HG03469 (cell line): ENCODE measurements around the gene IQSEC2.

Source experiments
- ATAC-seq: cut with Tn5 transposase; IDR thresholded peaks from one replicate; pipeline ENCODE4 v1.9.1; 2021; ENCODE audit warnings: mild to moderate bottlenecking, moderate library complexity, moderate number of reproducible peaks; ENCODE audit not compliant: unreplicated experiment

IQSEC2 gene

GRCh38 chrX:53249408-53250042 is 31.9 kb downstream of the IQSEC2 start:
- no peak for ATAC-seq

- no peak for ATAC-seq
These were observed 33.5 kb downstream of the IQSEC2 start for GRCh38 chrX:53247928-53248327.

GRCh38 chrX:53246231-53246630 is 35.2 kb downstream of the IQSEC2 start:
- no peak for ATAC-seq

- no peak for ATAC-seq
These were observed 36.8 kb downstream of the IQSEC2 start for GRCh38 chrX:53244610-53245009.

- ATAC-seq: no peak
These were observed 39.1 kb downstream of the IQSEC2 start for GRCh38 chrX:53242310-53242709.

GRCh38 chrX:53241558-53241957 is 39.8 kb downstream of the IQSEC2 start:
- no peak for ATAC-seq

GRCh38 chrX:53239474-53239873 is 41.9 kb downstream of the IQSEC2 start:
- ATAC-seq: no peak

- ATAC-seq: no peak
These were observed 44.3 kb downstream of the IQSEC2 start for GRCh38 chrX:53237056-53237455.

GRCh38 chrX:53236025-53236679 is 45.2 kb downstream of the IQSEC2 start:
- no peak for ATAC-seq

GRCh38 chrX:53235566-53235965 is 45.8 kb downstream of the IQSEC2 start:
- no peak for ATAC-seq

GRCh38 chrX:53234484-53234883 is 46.9 kb downstream of the IQSEC2 start:
- no peak for ATAC-seq

- no peak for ATAC-seq
These were observed 47.8 kb downstream of the IQSEC2 start for GRCh38 chrX:53233536-53233935.

GRCh38 chrX:53230116-53230515 is 51.3 kb downstream of the IQSEC2 start:
- ATAC-seq: no peak

GRCh38 chrX:53227224-53227765 is 54.1 kb downstream of the IQSEC2 start:
- no peak for ATAC-seq

GRCh38 chrX:53224860-53225797 is 56.3 kb downstream of the IQSEC2 start, which contains the start of gene KDM5C:
KDM5C (minus strand) TSS chrX:53225207; CDS start chrX:53224889, 318 bp downstream.
- ATAC-seq: no peak

GRCh38 chrX:53223955-53224859 is 57.2 kb downstream of the IQSEC2 start:
- ATAC-seq: no peak

GRCh38 chrX:53223068-53223693 is 58.2 kb downstream of the IQSEC2 start:
- no peak for ATAC-seq
